ENCODE measurements around the gene ADCY1.

GRCh38 chr7:45713669-45714520, 139.7 kb downstream of the ADCY1 start:
- TF ChIP-seq, protein P1, sequence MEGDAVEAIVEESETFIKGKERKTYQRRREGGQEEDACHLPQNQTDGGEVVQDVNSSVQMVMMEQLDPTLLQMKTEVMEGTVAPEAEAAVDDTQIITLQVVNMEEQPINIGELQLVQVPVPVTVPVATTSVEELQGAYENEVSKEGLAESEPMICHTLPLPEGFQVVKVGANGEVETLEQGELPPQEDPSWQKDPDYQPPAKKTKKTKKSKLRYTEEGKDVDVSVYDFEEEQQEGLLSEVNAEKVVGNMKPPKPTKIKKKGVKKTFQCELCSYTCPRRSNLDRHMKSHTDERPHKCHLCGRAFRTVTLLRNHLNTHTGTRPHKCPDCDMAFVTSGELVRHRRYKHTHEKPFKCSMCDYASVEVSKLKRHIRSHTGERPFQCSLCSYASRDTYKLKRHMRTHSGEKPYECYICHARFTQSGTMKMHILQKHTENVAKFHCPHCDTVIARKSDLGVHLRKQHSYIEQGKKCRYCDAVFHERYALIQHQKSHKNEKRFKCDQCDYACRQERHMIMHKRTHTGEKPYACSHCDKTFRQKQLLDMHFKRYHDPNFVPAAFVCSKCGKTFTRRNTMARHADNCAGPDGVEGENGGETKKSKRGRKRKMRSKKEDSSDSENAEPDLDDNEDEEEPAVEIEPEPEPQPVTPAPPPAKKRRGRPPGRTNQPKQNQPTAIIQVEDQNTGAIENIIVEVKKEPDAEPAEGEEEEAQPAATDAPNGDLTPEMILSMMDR (conservative IDR thresholded peaks at IDR 0.05; ENCODE audit: low read depth, low read length), result no peak
- TF ChIP-seq EZH2 (IDR thresholded peaks at IDR 0.05; ENCODE audit: borderline replicate concordance, low read depth, low read length, poor library complexity, severe bottlenecking), result no peak

All from A673 (cell line).